Activated T-cell treated with anti-CD3 and anti-CD28 coated beads for 4 hours (primary cell): ENCODE results near the gene TNFRSF18.
"Not testable (repeated sequence)": the region's sequence is repeated elsewhere in the genome, so short reads cannot be mapped to it uniquely, and the experiment has no call there.

Experiments
- DNase-seq: peaks from one replicate; pipeline ENCODE4 v3.0.0-alpha.2; 2020

The TNFRSF18 gene

GRCh38 chr1:1206376-1206965 is at the start of gene TNFRSF18:
TNFRSF18 (minus strand) TSS chr1:1206592; CDS start chr1:1206571, 21 bp downstream.
- DNase-seq = no peak

GRCh38 chr1:1255611-1256010 is 49.2 kb upstream of the TNFRSF18 start:
- DNase-seq = no peak

- DNase-seq = no peak
Observed at GRCh38 chr1:1255078-1255477, 48.7 kb upstream of the TNFRSF18 start.

- DNase-seq = no peak
Observed at GRCh38 chr1:1254667-1254998, 48.2 kb upstream of the TNFRSF18 start.

- DNase-seq = no peak
Observed at GRCh38 chr1:1253972-1254666, 47.7 kb upstream of the TNFRSF18 start.

- no peak for DNase-seq
Observed at GRCh38 chr1:1253314-1253713, 46.9 kb upstream of the TNFRSF18 start.

GRCh38 chr1:1250786-1251284 is 44.4 kb upstream of the TNFRSF18 start:
- DNase-seq = peak; percentile 42

- DNase-seq = not testable (repeated sequence)
Observed at GRCh38 chr1:1248009-1248913, 41.9 kb upstream of the TNFRSF18 start.

GRCh38 chr1:1247341-1247913 is 41.0 kb upstream of the TNFRSF18 start:
- DNase-seq = no peak

- no peak for DNase-seq
Observed at GRCh38 chr1:1246577-1247340, 40.4 kb upstream of the TNFRSF18 start, which contains the start of gene C1QTNF12. C1QTNF12 (minus strand) TSS chr1:1246722; CDS start chr1:1246690, 32 bp downstream.

GRCh38 chr1:1245817-1246576 is 39.6 kb upstream of the TNFRSF18 start:
- no peak for DNase-seq

- no peak for DNase-seq
Observed at GRCh38 chr1:1245178-1245816, 38.9 kb upstream of the TNFRSF18 start.

GRCh38 chr1:1244192-1244811 is 37.9 kb upstream of the TNFRSF18 start:
- no peak for DNase-seq

- DNase-seq = no peak
Observed at GRCh38 chr1:1243807-1244191, 37.4 kb upstream of the TNFRSF18 start.

GRCh38 chr1:1243266-1243660 is 36.9 kb upstream of the TNFRSF18 start:
- DNase-seq = no peak

- no peak for DNase-seq
Observed at GRCh38 chr1:1242461-1243265, 36.3 kb upstream of the TNFRSF18 start.

GRCh38 chr1:1241588-1242219 is 35.3 kb upstream of the TNFRSF18 start:
- no peak for DNase-seq

- no peak for DNase-seq
Observed at GRCh38 chr1:1240822-1241587, 34.6 kb upstream of the TNFRSF18 start.
